C4-2B (cell line): Measurements from ENCODE around the gene TTC17.

ENCODE experiments used
- ZFX ChIP-seq: fragments of 450-650 bp; IDR thresholded peaks from 2 replicates; pipeline ENCODE4 v1.6.1; 2017
- TF ChIP-seq, protein P1 (sequence below): fragments of 450-650 bp; conservative IDR thresholded peaks from 2 replicates; pipeline ENCODE4 v1.5.1; 2017; ENCODE audit warnings: mild to moderate bottlenecking

DNA sequence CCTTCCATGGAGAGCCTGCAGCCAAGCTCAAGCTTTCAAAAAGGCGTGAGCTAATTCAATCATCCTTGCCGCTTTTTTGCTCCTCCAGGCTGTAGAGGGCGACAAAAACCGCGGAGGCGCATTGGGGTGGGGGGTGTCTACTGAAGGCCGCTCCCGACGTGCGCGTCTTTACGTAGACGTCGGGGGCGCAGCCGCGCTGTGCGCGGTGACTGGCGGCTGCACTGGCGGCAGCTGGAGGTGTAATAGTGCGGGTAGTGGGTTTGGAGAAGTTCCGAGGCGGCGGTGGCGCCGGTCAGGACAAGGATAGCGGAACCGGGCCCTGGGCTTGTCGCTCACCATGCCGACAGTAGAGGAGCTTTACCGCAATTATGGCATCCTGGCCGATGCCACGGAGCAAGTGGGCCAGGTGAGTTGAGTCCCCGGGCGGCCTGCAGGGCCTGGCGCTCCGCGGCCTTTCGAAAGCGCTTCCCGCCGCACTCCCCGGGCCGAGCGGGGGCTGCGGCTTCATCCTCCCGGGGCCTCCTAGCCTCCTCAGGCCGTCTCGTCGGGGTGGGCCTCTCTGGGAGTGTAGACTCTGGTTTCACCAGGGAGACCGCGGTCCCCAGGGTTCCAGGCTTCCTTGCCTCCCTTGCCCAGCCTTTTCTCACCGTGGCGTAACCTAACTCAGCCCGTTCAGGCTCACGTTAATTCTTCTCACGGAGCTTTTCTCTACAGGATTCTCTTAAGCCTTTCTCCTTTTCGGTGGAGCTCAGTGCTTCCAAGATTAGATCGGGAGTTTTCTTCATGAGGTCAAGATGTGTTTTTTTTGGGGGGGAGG, 46.7 kb upstream of the TTC17 start, which contains the start of gene API5:
- TF ChIP-seq, protein P1, sequence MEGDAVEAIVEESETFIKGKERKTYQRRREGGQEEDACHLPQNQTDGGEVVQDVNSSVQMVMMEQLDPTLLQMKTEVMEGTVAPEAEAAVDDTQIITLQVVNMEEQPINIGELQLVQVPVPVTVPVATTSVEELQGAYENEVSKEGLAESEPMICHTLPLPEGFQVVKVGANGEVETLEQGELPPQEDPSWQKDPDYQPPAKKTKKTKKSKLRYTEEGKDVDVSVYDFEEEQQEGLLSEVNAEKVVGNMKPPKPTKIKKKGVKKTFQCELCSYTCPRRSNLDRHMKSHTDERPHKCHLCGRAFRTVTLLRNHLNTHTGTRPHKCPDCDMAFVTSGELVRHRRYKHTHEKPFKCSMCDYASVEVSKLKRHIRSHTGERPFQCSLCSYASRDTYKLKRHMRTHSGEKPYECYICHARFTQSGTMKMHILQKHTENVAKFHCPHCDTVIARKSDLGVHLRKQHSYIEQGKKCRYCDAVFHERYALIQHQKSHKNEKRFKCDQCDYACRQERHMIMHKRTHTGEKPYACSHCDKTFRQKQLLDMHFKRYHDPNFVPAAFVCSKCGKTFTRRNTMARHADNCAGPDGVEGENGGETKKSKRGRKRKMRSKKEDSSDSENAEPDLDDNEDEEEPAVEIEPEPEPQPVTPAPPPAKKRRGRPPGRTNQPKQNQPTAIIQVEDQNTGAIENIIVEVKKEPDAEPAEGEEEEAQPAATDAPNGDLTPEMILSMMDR, result peak; percentile 91
- peak; percentile 98 for TF ChIP-seq ZFX
